GM12892 (cell line): ENCODE data around the gene IGFL4.

ENCODE experiments used
- POLR2A ChIP-seq: IDR thresholded peaks from 2 replicates; pipeline ENCODE4 v1.6.1; 2011; ENCODE audit warnings: low read depth, low read length, control low read depth
- POLR2AphosphoS5 ChIP-seq: IDR thresholded peaks from 2 replicates; pipeline ENCODE4 v1.6.1; 2011; ENCODE audit warnings: low read depth, low read length, control low read depth

DNA sequence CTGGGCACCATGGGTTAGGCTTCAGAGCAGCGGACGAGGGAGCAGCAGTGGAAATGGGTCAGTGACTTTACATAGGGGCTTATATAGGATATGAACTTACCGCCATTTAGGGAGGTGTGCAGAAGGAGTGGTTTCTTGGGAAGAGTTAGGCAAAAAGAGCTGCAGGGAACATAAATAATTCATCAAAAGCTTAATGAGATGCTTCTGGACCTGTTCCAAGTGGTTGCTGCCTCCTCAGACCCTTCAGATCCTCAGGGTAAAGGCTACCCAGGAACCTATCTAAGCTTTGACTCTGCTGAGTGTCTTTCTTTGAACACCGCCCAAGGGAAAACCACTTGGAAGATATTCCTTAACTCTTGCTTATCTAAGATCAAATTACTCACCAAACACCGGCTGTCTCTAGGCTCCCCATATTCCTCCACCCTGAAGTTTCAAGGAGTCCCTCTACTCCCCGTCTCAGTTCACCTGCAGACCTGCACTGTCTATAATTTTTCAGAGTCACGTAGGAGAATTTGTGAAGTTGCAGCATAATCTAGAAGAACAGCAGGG, at the start of gene IGFL4:
- TF ChIP-seq POLR2A: no peak
- TF ChIP-seq POLR2AphosphoS5: no peak
